Hepatocyte (in vitro differentiated cells): ENCODE data around the gene FBN1.

Source experiments
- CTCF ChIP-seq: fragments of 200-600 bp; sonication (generic); IDR thresholded peaks from 2 replicates; pipeline ENCODE4 v1.5.1; 2016; ENCODE audit warnings: antibody characterized with exemption, mild to moderate bottlenecking; ENCODE audit not compliant: poor library complexity
- EZH2 ChIP-seq: fragments of 200-600 bp; sonication (generic); IDR thresholded peaks from 2 replicates; pipeline ENCODE4 v1.6.1; 2016; ENCODE audit warnings: antibody characterized with exemption, mild to moderate bottlenecking, borderline replicate concordance

DNA sequence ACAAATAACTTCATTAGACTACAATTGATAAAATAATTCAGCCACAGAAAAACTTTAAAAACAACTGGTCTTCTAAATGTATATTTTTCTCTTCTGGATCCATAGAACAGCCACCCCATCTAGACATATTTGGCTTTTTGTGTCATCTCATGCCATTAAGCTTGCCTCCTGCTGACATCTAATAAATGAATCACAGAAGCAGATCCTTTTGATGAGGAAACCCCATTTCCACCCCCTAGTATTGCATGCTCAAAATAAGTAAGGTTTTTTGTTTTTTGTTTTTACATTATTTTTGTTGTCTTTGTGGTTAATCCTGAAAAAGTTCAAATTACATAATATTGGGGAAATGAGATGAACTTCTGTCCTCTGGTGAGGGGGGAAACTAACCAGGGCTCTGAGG is 219.5 kb downstream of the FBN1 start:
- TF ChIP-seq CTCF (no peak), EZH2 (no peak)
